CD14-positive monocyte (primary cell): ENCODE data around the gene MAD1L1. TPM values are rescaled to one million over a fixed set of nuclear protein-coding genes. Genes with fewer than 3 reads are reported as not detected.

Source experiments
- DNase-seq, 3 donors: peaks; one replicate each; pipeline ENCODE4 v3.0.0-alpha.2; 2011 to 2022
- H2AFZ ChIP-seq: 2 replicates; pipeline ENCODE4 v1.6.0; 2012; ENCODE audit warnings: mild to moderate bottlenecking, low read depth, low read length, inconsistent platforms; ENCODE audit not compliant: insufficient read depth, poor library complexity, severe bottlenecking
- H3K27ac ChIP-seq, 2 donors: 1 replicate in 1 of 2; 2 replicates in 1 of 2; pipeline ENCODE4 v1.5.1; 2012 to 2013; ENCODE audit warnings: low read length in 2 of 2, control low read depth in 1 of 2, inconsistent platforms in 1 of 2, low read depth in 1 of 2, mild to moderate bottlenecking in 1 of 2
- H3K27me3 ChIP-seq, 2 donors: one replicate each; pipeline versions ENCODE4 v1.6.0 to v1.6.1; 2011 to 2013; ENCODE audit warnings: low read length in 2 of 2; ENCODE audit not compliant: control insufficient read depth in 2 of 2, insufficient read depth in 2 of 2
- H3K36me3 ChIP-seq, 2 donors: replicated peaks in 1 of 2; 1 replicate in 1 of 2; 2 replicates in 1 of 2; pipeline versions ENCODE4 v1.5.1 to v1.6.1; 2012 to 2013; ENCODE audit warnings: low read length in 2 of 2, control low read depth in 1 of 2, inconsistent platforms in 1 of 2, mild to moderate bottlenecking in 1 of 2; ENCODE audit not compliant: insufficient read depth in 2 of 2, control insufficient read depth in 1 of 2
- H3K4me1 ChIP-seq, 2 donors: 1 replicate in 1 of 2; 2 replicates in 1 of 2; pipeline versions ENCODE4 v1.5.1 to v1.6.1; 2012 to 2013; ENCODE audit warnings: low read length in 2 of 2, control low read depth in 1 of 2, inconsistent platforms in 1 of 2, mild to moderate bottlenecking in 1 of 2, moderate library complexity in 1 of 2; ENCODE audit not compliant: insufficient read depth in 2 of 2, control insufficient read depth in 1 of 2
- H3K4me2 ChIP-seq: replicated peaks from 2 replicates; pipeline ENCODE3; 2012; ENCODE audit warnings: low read length, moderate library complexity, mild to moderate bottlenecking; ENCODE audit not compliant: poor library complexity, severe bottlenecking; ENCODE audit errors: extremely low read depth
- H3K4me3 ChIP-seq, 3 experiments: fragments of 200-600 bp in 1 of 3; sonication (generic) in 1 of 3; replicated peaks in 1 of 3; 1 replicate in 2 of 3; 2 replicates in 1 of 3; pipeline ENCODE4 v1.5.1; 2011 to 2013; ENCODE audit warnings: low read length in 3 of 3, mild to moderate bottlenecking in 3 of 3, control low read depth in 2 of 3, low read depth in 2 of 3, inconsistent platforms in 1 of 3, moderate library complexity in 1 of 3
- H3K79me2 ChIP-seq: 2 replicates; pipeline ENCODE4 v1.6.0; 2012; ENCODE audit warnings: mild to moderate bottlenecking, control low read depth, inconsistent platforms, low read length, moderate library complexity; ENCODE audit not compliant: insufficient read depth
- H3K9ac ChIP-seq: 2 replicates; pipeline ENCODE4 v1.6.0; 2017; ENCODE audit warnings: low read length, mild to moderate bottlenecking; ENCODE audit not compliant: insufficient read depth, poor library complexity, severe bottlenecking
- H3K9me3 ChIP-seq, 2 donors: replicated peaks in 1 of 2; 1 replicate in 1 of 2; 2 replicates in 1 of 2; pipeline versions ENCODE4 v1.5.1 to v1.6.1; 2012 to 2013; ENCODE audit warnings: low read length in 2 of 2, control low read depth in 1 of 2; ENCODE audit not compliant: control insufficient read depth in 1 of 2, insufficient read depth in 1 of 2
- H4K20me1 ChIP-seq: 2 replicates; pipeline ENCODE4 v1.6.0; 2012; ENCODE audit warnings: mild to moderate bottlenecking, low read length, control low read depth, moderate library complexity; ENCODE audit not compliant: insufficient read depth
- H3K27ac Mint-ChIP-seq, 7 donors: one replicate each; pipeline ENCODE4 v1.8.0; 2020; ENCODE audit warnings: mild to moderate bottlenecking in 7 of 7, mixed read lengths in 7 of 7, moderate library complexity in 6 of 7, inconsistent platforms in 2 of 7
- H3K27me3 Mint-ChIP-seq, 3 donors: one replicate each; pipeline ENCODE4 v1.8.0; 2021 to 2022; ENCODE audit warnings: low read depth in 3 of 3, mild to moderate bottlenecking in 3 of 3, mixed read lengths in 3 of 3, moderate library complexity in 3 of 3, inconsistent platforms in 1 of 3
- H3K36me3 Mint-ChIP-seq, 2 donors: one replicate each; pipeline ENCODE4 v1.8.0; 2020; ENCODE audit warnings: mixed read lengths in 2 of 2, inconsistent platforms in 1 of 2, mild to moderate bottlenecking in 1 of 2
- H3K4me1 Mint-ChIP-seq: one replicate; pipeline ENCODE4 v1.8.0; 2020; ENCODE audit warnings: mild to moderate bottlenecking, mixed read lengths
- H3K4me3 Mint-ChIP-seq, 2 donors: one replicate each; pipeline ENCODE4 v1.8.0; 2020; ENCODE audit warnings: mild to moderate bottlenecking in 2 of 2, mixed read lengths in 2 of 2, moderate library complexity in 1 of 2
- H3K9me3 Mint-ChIP-seq, 7 donors: one replicate each; pipeline ENCODE4 v1.8.0; 2020 to 2022; ENCODE audit warnings: mixed read lengths in 7 of 7, mild to moderate bottlenecking in 6 of 7, moderate library complexity in 6 of 7, inconsistent platforms in 2 of 7
- WGBS: methylation state at CpG from one replicate; pipeline ENCODE4 v1.1.5; 2013; ENCODE audit warnings: missing lambda C conversion rate; ENCODE audit not compliant: insufficient coverage; 5-methylcytosine and 5-hydroxymethylcytosine counted together
- intact Hi-C, 2 donors: fragments of 100-400 bp; cut with micrococcal nuclease; formaldehyde crosslinking; loops; one replicate each; pipeline versions ENCODE4 v1.15.0 to v1.15.1; 2023
- polyA plus RNA-seq, 3 donors: library from polyadenylated mRNA; depleted of rRNA in 1 of 3; unstranded in 2 of 3; stranded (reverse) in 1 of 3; fragments of 300-500 nt in 2 of 3; fragments of >200 nt in 1 of 3; fragmentation: Illumina TruSeq in 2 of 3; gene quantifications; 1 replicate in 2 of 3; 2 replicates in 1 of 3; pipeline ENCODE4 v1.2.3, GENCODE V29; 2012 to 2021
- TF ChIP-seq, protein P1 (sequence below): fragments of 200-600 bp; IDR thresholded peaks from one replicate; pipeline ENCODE4 v1.8.0; 2022; ENCODE audit warnings: antibody characterized with exemption, mild to moderate bottlenecking

Gene MAD1L1
- polyA plus RNA-seq, 3 donors: 22.0 to 39.4 (median 33.2) TPM

DNA sequence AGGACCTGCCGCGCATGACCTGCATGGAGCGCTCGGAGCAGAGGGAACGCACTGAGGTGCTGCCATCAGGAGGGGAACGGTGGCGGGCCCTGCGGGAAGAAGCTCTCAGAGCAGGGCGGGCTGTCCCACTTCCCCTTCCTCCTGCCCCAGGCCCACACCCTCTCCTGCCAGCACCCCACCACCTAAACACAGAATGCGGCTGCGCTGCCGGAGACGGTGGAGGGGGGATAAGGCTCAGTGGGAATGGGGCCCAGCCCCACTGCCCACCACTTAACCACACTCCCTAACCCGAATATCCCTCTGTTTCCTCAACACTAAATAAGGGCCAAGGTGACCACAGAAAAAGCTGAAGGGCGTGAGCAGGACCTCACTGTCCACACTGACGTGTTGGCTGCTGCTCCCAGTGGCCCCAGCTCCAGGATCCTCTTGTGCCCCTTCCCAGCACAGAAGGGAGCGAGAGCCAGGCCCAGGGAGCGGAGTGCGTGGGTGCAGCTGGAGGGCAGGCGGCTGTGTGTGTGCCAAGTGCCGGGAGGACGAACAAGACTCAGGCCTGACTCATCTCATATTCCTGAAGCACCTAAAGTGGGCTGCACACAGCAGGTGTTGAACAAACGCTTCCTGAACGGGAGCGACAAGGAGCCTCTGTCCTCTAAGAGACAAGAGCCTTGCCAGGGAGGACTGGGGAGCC, 116.8 kb downstream of the MAD1L1 start:
- intact Hi-C loops: no loop called here
- Mint-ChIP-seq H3K27me3 (peaks cover 3 to 8% (median 5%) of the 10 kb centered on the region in 3 donors), H3K27ac (peak overlapping the region in 5 of 7 donors; percentile 33 to 73 (median 62)), H3K4me1 (peaks cover 44% of the 10 kb centered on the region), H3K36me3 (peaks cover 36 to 47% of the 10 kb centered on the region in 2 donors), H3K9me3 (peaks cover 15 to 22% (median 17%) of the 10 kb centered on the region in 7 donors), H3K4me3 (peak overlapping the region; percentile 24 to 53)
- TF ChIP-seq, protein P1, sequence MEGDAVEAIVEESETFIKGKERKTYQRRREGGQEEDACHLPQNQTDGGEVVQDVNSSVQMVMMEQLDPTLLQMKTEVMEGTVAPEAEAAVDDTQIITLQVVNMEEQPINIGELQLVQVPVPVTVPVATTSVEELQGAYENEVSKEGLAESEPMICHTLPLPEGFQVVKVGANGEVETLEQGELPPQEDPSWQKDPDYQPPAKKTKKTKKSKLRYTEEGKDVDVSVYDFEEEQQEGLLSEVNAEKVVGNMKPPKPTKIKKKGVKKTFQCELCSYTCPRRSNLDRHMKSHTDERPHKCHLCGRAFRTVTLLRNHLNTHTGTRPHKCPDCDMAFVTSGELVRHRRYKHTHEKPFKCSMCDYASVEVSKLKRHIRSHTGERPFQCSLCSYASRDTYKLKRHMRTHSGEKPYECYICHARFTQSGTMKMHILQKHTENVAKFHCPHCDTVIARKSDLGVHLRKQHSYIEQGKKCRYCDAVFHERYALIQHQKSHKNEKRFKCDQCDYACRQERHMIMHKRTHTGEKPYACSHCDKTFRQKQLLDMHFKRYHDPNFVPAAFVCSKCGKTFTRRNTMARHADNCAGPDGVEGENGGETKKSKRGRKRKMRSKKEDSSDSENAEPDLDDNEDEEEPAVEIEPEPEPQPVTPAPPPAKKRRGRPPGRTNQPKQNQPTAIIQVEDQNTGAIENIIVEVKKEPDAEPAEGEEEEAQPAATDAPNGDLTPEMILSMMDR: no peak
- H3K9me3 ChIP-seq: peaks cover 5 to 17% of the 10 kb centered on the region in 2 donors
- peak overlapping the region; percentile 29 for H3K4me2 ChIP-seq
- DNase-seq: peak; percentile 19 to 29 (median 26)
- H3K27me3 ChIP-seq: no peaks in the 10 kb centered on the region
- no peak overlapping the region for H3K27ac ChIP-seq
- H3K9ac ChIP-seq: peak overlapping the region; percentile 2
- H3K4me3 ChIP-seq: no peak overlapping the region
- 47% methylated on average over 21 of the region's 25 CpGs for WGBS
- H2AFZ ChIP-seq: no peak overlapping the region
- no peaks in the 10 kb centered on the region for H3K79me2 ChIP-seq
- peaks cover 3 to 24% of the 10 kb centered on the region in 2 donors for H3K4me1 ChIP-seq
- peaks cover 8% of the 10 kb centered on the region for H4K20me1 ChIP-seq
- H3K36me3 ChIP-seq: no peaks in the 10 kb centered on the region

DNA sequence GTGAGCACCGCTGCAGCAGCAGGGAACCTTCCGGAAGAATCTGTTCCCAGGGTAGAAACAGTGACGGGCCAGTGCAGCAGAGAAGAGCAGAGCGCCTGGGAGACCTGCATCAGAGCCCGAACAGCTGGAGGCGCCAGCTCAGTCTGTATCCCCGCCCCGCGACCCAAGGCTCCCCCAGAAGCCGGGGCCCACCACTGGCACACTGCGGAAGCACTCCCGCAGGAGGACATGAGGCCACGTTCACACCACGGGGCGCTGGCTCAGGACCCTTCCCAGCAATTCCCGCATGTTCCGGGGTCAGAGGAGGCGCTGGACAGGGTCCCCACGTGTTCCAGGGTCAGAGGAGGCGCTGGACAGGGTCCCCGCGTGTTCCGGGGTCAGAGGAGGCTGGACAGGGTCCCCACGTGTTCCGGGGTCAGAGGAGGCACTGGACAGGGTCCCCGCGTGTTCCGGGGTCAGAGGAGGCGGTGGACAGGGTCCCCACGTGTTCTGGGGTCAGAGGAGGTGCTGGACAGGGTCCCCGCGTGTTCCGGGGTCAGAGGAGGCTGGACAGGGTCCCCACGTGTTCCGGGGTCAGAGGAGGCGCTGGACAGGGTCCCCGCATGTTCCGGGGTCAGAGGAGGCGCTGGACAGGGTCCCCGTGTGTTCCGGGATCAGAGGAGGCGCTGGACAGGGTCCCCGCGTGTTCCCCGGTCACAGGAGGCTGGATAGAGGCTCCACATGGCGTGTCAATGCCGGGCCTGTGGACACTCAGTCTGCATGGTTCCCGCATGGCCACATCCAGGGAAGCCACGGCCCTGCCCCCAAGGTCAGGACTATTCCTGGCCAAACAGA, 117.6 kb downstream of the MAD1L1 start:
- H3K4me3 ChIP-seq: no peak overlapping the region
- peaks cover 15 to 22% (median 17%) of the 10 kb centered on the region in 7 donors for H3K9me3 Mint-ChIP-seq
- H3K36me3 ChIP-seq: no peaks in the 10 kb centered on the region
- peaks cover 42 to 54% of the 10 kb centered on the region in 2 donors for H3K36me3 Mint-ChIP-seq
- peaks cover 5 to 17% of the 10 kb centered on the region in 2 donors for H3K9me3 ChIP-seq
- peak overlapping the region; percentile 2 for H3K9ac ChIP-seq
- H3K79me2 ChIP-seq: no peaks in the 10 kb centered on the region
- 93% methylated on average over 44 of the region's 49 CpGs for WGBS
- no peak overlapping the region for H3K27ac ChIP-seq
- H2AFZ ChIP-seq: no peak overlapping the region
- peaks cover 46% of the 10 kb centered on the region for H3K4me1 Mint-ChIP-seq
- H3K4me1 ChIP-seq: peaks cover 4 to 31% of the 10 kb centered on the region in 2 donors
- DNase-seq: no peak
- no peak overlapping the region for H3K27ac Mint-ChIP-seq
- H3K27me3 ChIP-seq: no peaks in the 10 kb centered on the region
- intact Hi-C loops: loop anchor here in 1 of 2 donors (5.0 kb wide), 1 partner anchor 93 kb away; no protein-coding TSS in a partner anchor
- peaks cover 10% of the 10 kb centered on the region for H4K20me1 ChIP-seq
- TF ChIP-seq, protein P1: no peak
- peak overlapping the region in 1 of 2 donors; percentile 24 for H3K4me3 Mint-ChIP-seq
- peaks cover 3 to 8% (median 5%) of the 10 kb centered on the region in 3 donors for H3K27me3 Mint-ChIP-seq
- H3K4me2 ChIP-seq: peak overlapping the region; percentile 29
